Stimulated activated CD4-positive, alpha-beta T cell treated with anti-CD3 and anti-CD28 coated beads, Interleukin-12 subunit alpha, Interleukin-12 subunit beta, amount 100 ng/mL, for 24 hours (primary cell): ENCODE measurements around the gene PIK3AP1.
"Not testable (repeated sequence)": the region's sequence is repeated elsewhere in the genome, so short reads cannot be mapped to it uniquely, and the experiment has no call there.

Experiments
- DNase-seq, 2 experiments: peaks; one replicate each; pipeline ENCODE4 v3.0.0-alpha.2; 2020; ENCODE audit warnings: low read depth in 2 of 2

PIK3AP1 gene

DNA sequence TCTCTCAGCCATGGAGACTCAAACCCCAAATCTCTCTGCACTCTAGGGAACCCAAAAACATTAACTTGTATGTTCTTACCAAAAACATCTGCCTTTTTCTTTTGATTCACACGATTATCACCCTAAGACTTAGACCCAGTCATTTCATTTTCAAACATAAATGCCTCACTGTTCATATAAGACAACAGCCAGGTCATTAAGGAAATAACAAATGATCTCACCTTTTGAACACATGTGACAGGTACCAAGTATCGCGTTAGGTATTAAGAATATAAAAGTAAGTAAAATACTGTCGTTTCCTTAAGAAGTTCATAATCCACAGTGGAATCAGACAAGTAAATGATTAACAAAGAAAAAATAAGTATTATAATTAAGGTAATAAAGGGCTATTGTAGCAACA lies 142.3 kb downstream of the PIK3AP1 start:
- DNase-seq: no peak

- no peak for DNase-seq
Observed at GRCh38 chr10:96577069-96577468, 143.2 kb downstream of the PIK3AP1 start.

- DNase-seq: no peak
Observed at GRCh38 chr10:96576277-96576980, 143.9 kb downstream of the PIK3AP1 start.

- not testable (repeated sequence) for DNase-seq
Observed at GRCh38 chr10:96574564-96574963, 145.8 kb downstream of the PIK3AP1 start.

DNA sequence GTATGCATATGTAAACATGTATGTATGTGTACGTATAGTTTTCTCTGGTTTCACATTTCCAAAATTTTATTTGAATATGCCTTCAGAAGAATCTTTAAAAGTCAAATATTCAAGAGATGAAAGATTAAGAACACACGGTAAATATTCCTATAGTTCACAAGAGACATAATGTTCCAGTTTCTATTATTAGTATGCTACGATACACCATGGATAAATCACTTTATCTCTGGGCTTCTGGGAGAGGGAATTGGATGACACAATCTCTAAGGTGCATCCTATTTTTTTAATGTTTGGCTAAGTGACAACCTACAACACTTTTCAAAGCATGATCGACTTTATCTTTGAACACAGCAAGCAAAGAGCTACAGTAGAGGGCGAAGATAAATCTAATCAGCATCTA lies 147.3 kb downstream of the PIK3AP1 start:
- DNase-seq: no peak

- DNase-seq: no peak
Observed at GRCh38 chr10:96570983-96571964, 149.0 kb downstream of the PIK3AP1 start.

- DNase-seq: no peak
Observed at GRCh38 chr10:96570511-96570910, 149.8 kb downstream of the PIK3AP1 start.

GRCh38 chr10:96568402-96568801 lies 151.9 kb downstream of the PIK3AP1 start:
- no peak for DNase-seq

DNA sequence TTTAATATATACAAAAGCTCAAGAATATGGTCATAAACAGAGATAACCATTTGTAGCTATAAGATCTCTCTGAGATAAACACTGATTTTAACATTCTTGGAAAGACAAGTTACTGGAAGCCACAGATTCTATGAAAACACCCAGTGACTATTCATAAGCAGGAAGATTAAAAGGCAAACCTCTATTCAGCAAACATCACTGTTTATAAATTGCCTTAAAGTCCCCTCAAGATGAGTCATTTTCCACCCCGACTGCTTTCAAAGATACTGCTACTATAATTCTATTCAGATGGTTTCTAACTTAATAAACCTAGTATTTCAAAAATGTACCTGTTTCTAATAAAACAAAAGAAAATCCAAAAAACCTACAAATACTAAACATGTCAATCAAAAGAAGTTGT lies 154.5 kb downstream of the PIK3AP1 start:
- DNase-seq: no peak

- DNase-seq: no peak
Observed at GRCh38 chr10:96560966-96561887, 159.1 kb downstream of the PIK3AP1 start.

DNA sequence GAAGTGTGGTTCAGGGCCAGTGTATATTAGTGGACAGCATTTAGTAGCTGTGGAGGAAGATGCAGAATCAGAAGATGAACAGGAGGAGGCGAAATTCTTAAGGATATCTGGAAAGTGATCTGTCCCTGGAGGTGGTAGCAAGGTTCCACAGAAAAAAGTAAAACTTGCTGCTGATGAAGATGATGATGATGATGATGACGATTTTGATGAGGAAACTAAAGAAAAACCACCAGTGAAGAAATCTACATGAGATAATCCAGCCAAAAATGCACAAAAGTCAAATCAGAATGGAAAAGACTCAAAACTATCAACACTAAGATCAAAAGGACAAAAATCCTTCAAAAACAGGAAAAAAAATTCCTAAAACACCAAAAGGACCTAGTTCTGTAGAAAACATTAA lies 159.8 kb downstream of the PIK3AP1 start:
- DNase-seq: no peak

GRCh38 chr10:96556003-96556402 lies 164.3 kb downstream of the PIK3AP1 start:
- no peak for DNase-seq

GRCh38 chr10:96555330-96555729 lies 165.0 kb downstream of the PIK3AP1 start:
- DNase-seq: no peak

DNA sequence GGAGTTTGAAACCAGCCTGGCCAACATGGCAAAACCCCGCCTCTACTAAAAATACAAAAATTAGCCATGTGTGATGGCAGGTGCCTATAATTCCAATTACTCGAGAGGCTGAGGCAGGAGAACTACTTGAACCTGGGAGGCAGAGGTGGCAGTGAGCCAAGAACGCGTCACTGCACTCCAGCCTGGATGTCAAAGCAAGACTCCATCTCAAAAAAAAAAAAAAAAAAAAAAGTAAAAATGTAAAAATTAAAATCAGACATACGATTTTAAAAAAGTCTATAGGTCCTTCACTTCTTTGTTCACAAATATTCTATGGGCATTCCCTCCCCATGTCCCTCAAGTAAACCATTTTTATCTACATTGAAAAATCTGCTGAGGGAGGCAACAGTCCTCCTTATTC lies 171.7 kb downstream of the PIK3AP1 start:
- no peak for DNase-seq

DNA sequence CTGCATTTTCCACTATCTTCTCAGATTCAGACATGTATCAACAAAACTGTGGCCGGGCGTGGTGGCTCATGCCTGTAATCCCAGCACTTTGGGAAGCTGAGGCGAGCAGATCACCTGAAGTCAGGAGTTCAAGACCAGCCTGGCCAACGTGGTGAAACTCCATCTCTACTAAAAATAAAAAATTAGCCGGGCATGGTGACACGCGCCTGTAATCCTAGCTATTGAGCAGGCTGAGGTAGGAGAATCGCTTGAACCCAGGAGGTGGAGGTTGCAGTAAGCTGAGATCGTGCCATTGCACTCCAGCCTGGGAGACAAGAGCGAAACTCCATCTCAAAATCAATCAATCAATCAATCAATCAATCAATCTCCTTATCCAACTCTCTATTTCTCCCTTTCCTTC lies 174.8 kb downstream of the PIK3AP1 start:
- not testable (repeated sequence) for DNase-seq
